NCI-H2107 treated with DMSO at 0.1 percent for 48 hours (cell line): ENCODE data around the gene MMP11.

ENCODE experiments used
- DNase-seq: peaks from one replicate; lab custom pipeline; 2025; ENCODE audit not compliant: unreplicated experiment; lab: John Stamatoyannopoulos, UW

The MMP11 gene

DNA sequence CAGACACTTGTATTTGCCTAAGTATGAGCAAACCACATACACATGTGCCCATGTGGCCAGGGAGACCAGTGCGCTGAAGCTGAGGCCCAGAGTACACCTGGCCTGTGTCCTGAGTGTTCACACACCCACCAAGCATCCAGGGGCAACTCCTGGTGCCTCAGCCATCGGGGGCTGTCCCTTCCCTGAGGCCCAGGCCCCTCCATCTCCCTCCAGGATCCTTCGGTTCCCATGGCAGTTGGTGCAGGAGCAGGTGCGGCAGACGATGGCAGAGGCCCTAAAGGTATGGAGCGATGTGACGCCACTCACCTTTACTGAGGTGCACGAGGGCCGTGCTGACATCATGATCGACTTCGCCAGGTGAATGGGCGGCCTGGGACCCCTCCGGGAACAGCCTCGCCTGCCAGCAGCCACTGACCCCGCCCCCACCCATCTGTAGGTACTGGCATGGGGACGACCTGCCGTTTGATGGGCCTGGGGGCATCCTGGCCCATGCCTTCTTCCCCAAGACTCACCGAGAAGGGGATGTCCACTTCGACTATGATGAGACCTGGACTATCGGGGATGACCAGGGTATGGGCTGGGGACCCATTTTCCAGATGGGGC is 7.6 kb downstream of the MMP11 start:
- DNase-seq, result no peak

DNA sequence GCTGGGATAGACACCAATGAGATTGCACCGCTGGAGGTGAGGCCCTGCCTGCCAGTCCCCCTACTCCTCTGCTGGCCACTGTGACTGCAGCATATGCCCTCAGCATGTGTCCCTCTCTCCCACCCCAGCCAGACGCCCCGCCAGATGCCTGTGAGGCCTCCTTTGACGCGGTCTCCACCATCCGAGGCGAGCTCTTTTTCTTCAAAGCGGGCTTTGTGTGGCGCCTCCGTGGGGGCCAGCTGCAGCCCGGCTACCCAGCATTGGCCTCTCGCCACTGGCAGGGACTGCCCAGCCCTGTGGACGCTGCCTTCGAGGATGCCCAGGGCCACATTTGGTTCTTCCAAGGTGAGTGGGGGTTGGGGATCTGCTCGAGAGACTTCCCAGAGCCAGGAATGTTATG is 8.4 kb downstream of the MMP11 start:
- no peak for DNase-seq

DNA sequence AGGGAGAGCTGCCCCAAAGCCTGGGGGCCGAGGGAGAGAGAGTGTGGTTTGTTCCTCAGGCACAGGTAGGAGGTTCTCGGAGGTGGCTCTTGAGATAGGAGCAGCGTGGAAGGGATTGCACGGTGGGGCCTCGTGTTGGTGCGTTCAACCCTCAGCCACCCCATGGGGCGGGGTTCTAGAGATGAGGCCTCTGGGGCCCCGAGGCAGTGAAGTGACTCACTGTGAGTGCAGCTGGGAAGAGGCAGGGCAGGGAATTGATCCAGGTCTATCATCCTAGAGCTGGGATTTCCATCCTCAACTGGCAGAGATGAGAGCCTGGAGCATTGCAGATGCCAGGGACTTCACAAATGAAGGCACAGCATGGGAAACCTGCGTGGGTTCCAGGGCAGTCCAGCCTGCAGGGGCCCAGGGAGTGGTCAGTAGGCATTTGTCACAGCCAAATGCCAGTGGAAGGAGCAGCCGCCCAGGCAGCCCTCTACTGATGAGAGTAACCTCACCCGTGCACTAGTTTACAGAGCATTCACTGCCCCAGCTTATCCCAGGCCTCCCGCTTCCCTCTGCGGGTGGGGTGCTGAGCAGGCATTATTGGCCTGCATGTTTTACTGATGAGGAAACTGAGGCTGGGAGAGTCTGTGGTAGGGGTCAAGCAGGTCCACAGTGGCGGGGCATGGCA is 9.0 kb downstream of the MMP11 start:
- no peak for DNase-seq

DNA sequence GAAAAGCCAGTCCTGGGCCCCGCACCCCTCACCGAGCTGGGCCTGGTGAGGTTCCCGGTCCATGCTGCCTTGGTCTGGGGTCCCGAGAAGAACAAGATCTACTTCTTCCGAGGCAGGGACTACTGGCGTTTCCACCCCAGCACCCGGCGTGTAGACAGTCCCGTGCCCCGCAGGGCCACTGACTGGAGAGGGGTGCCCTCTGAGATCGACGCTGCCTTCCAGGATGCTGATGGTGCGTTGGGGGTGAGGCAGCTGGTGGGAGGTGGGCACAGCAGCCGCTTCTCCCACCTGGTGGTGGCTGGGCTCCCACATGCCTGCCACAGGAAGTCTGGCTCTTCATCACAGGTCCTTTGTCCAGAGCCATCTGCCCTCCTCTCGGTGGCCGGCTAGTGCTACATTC is 9.6 kb downstream of the MMP11 start:
- no peak for DNase-seq

DNA sequence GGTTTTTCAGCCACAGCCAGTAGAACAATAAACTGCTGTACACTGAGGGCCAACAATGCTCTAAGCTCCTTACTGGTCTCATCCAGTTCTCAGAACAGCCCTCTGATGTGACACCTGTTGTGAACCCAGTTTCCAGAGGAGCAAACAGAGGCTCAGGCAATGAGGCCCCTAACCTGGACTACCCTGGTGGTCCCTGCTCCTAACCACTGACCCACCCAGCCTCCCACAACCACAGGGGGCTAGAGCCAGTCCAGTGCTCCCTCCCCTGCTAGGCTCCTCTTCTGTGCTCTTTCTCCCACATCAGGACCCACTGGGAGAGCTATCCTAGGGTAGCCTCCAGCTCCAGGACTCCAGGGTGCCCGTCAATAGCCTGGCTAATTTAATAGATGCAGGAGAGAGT is 10.1 kb downstream of the MMP11 start:
- no peak for DNase-seq

DNA sequence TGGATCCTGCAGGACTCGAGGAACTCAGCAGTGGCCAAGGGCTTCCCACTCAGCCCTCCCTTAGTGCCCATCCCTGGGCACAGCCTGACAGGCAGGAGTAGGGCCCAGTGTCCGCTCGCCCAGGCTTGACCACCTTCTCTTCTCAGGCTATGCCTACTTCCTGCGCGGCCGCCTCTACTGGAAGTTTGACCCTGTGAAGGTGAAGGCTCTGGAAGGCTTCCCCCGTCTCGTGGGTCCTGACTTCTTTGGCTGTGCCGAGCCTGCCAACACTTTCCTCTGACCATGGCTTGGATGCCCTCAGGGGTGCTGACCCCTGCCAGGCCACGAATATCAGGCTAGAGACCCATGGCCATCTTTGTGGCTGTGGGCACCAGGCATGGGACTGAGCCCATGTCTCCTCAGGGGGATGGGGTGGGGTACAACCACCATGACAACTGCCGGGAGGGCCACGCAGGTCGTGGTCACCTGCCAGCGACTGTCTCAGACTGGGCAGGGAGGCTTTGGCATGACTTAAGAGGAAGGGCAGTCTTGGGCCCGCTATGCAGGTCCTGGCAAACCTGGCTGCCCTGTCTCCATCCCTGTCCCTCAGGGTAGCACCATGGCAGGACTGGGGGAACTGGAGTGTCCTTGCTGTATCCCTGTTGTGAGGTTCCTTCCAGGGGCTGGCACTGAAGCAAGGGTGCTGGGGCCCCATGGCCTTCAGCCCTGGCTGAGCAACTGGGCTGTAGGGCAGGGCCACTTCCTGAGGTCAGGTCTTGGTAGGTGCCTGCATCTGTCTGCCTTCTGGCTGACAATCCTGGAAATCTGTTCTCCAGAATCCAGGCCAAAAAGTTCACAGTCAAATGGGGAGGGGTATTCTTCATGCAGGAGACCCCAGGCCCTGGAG is 10.9 kb downstream of the MMP11 start:
- DNase-seq, result no peak

DNA sequence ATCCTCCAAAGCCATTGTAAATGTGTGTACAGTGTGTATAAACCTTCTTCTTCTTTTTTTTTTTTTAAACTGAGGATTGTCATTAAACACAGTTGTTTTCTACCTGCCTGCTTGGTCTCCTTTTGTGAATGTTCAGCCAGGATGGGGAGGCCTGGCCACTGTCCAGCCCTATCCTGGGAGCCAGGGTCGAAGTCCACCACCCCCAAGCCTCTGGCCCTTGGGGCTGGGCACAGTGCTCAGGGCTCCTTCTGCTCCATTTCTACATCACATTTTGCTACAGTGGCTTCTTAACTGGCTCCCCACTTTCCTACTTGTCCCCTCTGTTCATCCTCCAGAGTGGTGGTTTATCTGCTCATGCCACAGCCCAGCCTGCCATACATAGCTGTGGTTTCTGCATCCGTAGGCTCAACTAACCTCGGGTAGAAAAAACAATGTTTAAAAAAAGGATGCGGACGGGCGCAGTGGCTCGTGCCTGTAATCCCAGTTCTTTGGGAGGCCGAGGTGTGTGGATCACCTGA is 11.6 kb downstream of the MMP11 start:
- no peak for DNase-seq

DNA sequence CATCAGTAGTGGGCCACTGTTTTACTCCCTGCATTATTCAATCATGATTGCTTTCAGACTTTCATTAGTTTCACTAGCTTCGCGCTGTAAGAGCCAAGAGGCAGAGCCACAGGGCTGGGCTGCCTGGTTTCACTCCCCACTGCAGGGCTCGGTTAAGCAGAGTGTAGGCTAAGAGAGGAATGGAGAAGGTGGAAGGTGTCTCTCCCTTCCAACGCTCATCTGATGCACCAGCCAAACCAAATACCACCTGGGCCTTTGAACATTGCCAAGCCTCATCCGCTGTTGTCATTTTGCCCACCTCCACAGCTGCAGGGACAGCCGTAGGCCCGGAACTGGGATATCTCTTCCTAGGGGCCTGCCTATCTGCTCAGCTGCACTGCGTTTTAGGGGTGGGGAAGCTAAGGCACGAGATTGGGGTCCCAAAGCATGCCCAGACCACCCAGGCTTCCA is 13.6 kb downstream of the MMP11 start:
- DNase-seq, result no peak

DNA sequence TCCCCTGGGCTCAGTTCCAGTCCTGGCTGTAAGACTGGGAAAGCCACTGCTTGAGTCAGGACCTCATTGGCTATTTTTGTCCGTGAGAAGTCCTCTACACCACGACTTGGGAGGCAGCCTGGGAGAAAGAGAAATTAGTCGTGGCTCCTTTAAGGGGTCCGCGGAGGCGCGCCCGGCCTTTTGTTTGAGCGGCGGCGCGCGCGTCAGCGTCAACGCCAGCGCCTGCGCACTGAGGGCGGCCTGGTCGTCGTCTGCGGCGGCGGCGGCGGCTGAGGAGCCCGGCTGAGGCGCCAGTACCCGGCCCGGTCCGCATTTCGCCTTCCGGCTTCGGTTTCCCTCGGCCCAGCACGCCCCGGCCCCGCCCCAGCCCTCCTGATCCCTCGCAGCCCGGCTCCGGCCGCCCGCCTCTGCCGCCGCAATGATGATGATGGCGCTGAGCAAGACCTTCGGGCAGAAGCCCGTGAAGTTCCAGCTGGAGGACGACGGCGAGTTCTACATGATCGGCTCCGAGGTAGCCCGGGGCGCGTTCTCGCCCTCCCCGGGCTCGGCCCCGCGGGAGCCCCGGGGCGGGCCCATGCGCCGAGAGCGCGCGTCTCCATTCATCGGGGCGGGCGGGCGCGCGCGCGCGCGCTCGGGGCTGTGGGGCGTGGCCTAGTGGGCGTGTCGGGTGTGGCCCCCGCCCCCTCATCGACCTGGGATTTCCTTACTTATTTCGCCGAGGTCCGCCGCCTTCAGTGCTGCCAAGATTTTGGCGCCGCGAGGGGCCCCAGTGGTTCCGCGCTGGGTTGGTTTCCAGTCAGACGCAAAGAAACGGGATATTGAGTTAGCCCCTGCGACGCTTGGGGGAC is 14.3 kb downstream of the MMP11 start, which contains the start of gene SMARCB1:
Gene SMARCB1, plus strand, starts transcription at position 215 of the 848 bp plus-strand sequence. Its CDS starts 204 bp downstream, at position 419.
- DNase-seq, result peak; percentile 36

DNA sequence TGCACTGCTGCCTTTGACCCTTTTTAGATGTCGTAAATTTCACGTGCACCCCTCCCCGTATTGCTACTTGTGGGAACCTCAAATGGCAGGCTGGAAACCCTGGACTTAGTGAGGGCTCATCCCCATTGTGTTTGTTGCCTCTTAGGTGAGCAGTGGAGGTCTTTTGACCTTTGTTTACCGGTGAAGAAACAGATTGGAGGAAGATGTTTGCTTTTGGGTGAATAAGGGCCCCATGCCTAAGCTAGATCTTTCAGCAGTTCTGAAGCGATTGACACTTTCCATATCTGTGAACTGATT is 14.9 kb downstream of the MMP11 start:
- DNase-seq, result no peak

DNA sequence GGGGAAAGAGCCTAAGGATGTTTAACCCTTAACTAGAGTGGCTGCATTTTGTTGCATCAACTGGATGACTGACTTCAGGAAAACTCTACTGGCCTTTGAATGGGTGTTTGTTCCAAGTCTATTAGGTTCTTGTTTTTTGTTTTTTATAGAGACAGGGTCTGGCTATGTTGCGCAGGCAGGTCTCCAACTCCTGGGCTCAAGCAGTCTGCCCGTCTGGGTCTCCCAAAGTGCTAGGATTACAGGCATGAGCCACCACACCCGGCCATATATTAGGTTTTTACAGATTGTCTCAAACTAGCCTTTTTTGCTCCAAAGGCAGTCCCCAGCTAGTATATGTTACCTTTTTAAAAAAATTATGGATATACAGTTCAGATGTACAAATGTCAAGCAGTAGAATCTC is 15.3 kb downstream of the MMP11 start:
- DNase-seq, result no peak

DNA sequence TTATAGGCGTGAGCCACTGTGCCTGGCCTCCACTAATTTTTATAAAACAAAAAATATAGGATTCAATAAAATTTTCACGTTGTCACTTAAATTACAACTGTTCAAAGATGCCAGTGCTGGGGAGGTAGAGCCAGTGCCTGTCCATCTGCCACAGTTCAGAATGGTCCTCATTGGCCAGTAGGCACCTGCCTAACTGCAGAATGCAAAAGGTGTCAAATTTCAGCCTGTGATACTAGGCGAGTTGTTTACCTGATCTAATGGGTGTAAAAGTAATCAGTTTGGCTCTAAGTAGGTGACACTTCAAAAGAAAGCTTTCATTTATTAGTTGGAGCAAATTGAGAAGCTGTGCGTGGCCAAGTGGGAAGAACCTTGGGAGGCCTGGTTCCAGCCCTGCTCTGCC is 16.5 kb downstream of the MMP11 start:
- DNase-seq, result peak; percentile 74

DNA sequence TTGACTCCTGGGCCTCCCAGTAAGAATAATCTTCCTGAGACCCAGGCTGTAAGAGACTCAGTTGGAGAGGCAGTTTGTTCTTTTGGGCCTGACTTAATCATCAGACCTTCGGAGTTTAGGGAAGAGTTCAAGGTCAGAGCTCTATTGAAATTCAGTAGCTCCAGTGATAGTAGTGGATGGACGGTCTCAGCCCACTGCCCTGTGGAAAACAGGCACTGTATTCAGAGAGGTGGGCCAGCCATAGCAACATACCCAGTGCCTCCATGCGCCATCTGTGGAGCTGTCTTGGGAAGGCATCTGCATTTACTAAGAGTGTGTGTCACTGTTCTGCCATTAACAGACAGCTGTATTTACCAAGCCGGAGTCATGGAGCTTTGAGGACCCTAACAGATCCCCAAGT is 17.0 kb downstream of the MMP11 start:
- no peak for DNase-seq

DNA sequence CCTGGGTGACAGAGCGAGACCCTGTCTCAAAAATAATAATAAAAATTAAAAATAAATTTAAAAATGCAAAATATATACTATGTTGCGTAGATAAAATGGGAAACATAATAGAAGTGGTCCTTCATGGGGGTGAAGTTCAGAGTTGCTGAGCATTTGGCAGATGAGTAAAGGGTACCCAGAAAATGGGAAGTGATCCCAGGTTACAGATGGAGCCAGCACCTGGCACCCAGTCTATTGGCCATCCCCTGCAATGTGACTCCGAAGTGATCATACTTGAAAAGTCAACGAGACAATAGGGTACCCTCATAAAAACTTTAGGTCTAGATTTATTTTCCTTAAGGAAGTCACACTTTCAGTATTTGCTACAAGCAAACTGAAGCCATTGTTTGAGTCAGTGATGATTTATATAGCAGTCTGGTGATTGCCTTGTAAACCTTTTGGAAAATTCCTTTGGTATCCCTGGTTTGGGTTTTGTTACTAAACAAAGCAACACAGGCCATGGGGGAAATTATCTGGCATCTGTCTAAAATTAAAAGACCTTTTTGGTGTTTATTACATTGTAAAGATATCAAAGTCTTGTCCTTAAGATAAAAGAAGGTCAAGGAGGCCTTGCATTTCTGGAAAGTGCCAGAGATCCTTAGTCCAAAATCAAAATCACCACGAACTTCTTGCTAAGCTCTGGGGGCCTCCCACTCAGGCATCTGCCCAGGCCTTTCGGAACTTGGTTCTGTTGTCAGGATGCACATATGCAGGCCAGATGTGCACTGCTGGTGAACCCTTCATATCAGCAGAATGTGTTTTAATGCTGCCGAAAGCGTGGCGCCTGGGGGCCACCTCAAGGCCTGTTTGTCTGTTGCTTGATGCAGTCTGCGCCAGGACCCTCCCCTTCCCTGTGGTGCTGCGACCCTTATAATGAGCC is 18.4 kb downstream of the MMP11 start:
- DNase-seq, result no peak

DNA sequence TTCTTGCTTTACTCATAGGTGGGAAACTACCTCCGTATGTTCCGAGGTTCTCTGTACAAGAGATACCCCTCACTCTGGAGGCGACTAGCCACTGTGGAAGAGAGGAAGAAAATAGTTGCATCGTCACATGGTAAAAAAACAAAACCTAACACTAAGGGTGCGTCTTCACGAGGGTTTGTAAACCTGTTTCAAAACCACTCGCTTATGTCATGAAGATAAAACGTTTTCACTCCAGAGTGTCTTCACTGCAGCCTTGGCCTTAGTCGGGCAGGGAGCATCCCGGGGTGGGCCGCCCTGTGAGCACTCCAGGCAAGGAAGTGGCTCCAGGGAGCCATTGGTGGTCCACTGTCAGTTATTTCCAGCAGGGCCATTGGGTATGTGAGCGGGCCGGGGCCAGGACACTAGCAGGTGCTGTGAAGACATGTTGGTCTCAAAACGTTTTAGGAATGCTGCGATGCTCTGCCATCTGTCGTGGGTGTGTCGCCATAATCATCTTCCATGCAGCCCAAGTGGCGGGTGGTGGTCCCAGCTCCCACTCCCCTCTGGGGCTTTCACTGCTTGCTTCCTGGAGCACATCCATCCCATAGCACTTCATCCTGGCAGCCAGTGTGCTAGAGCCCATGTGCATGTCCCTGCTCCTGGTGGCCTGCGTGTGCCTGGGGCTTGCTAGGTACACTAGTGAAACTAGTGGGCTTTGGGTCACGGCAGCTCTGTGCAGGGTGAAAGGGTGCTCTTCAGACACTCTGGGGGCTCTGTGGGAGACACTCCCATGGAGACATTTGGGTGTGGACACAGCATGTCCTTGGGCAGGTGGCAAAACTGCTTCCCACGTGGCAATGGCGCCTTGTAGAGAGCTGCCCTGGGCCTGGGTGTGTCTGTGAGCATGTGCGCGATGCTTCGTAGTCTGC is 19.3 kb downstream of the MMP11 start:
- DNase-seq, result no peak

DNA sequence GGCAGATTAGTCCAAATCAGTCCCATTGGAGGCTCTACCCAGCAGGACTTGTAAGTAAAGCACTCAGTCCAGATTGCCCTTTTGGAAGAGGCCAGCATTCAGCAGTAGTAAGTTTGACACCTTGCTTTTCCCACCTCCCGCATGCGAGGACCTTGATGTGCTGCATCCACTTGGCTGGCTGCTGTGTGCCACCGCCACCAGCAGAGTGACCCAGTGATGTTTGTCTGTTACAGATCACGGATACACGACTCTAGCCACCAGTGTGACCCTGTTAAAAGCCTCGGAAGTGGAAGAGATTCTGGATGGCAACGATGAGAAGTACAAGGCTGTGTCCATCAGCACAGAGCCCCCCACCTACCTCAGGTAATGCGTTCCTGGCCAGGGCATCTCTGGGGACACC is 20.7 kb downstream of the MMP11 start:
- DNase-seq, result no peak

DNA sequence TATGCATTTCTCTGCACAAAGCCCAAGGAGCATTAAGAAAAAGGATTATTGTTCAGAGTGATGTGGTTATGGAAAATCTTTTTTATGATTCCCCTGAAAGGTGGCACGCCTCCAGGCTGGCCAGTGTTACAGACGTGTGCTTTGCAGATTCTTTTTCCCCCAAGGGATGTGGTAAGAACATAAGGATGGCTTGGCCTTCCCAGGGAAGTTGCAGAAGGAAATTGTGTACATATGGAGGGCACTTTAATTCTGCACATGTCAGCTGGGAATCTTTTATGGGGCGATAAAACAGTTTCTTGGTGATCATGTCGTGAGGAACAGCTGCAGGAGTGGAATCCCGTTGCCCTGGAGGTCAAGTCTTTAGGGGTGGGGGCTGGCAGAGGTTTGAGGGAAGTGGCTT is 23.8 kb downstream of the MMP11 start:
- DNase-seq, result no peak

DNA sequence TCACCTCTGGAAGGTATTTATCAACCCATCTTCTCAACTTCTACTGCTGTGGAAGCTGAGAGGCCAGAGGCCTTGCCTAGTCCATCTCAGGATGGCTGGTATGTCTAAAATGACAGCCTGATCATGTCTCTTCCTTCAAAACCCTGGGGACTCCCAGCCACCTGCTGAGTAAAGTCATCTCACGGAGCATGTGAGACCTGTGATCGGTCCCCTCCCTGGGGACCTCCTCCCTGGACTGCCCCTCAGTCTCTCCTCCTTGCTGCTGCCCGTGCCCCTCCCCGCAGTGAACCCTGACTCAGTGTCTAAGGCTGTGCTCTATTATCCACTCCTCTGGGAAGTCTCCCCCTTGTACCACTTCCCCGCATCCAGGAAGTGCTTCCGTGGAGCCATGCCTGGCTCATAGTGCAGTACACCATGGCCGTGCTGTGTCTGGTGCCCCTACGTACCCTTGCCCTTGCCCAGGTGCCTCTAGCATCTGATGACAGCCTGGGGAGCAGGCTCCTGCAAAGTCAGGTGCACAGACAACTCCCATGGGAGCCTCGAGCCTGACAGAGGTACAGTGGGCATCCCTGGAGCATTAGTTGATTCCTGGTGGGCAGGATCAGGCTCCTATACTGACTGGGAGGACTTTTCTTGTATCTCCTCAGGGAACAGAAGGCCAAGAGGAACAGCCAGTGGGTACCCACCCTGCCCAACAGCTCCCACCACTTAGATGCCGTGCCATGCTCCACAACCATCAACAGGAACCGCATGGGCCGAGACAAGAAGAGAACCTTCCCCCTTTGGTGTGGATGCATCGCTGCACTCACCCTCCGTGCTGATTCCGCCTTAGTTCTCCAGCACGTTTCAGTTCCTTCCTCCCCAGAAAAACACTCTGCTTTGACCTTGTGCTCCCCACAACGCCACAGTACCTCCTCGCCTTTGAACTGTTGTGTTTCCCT is 27.9 kb downstream of the MMP11 start:
- no peak for DNase-seq
